Measurements from ENCODE around the gene CERKL. TPM values are rescaled to one million over a fixed set of nuclear protein-coding genes. Genes with fewer than 3 reads are reported as not detected.
"Not testable (repeated sequence)": the region's sequence is repeated elsewhere in the genome, so short reads cannot be mapped to it uniquely, and the experiment has no call there.

CERKL gene, protein sequence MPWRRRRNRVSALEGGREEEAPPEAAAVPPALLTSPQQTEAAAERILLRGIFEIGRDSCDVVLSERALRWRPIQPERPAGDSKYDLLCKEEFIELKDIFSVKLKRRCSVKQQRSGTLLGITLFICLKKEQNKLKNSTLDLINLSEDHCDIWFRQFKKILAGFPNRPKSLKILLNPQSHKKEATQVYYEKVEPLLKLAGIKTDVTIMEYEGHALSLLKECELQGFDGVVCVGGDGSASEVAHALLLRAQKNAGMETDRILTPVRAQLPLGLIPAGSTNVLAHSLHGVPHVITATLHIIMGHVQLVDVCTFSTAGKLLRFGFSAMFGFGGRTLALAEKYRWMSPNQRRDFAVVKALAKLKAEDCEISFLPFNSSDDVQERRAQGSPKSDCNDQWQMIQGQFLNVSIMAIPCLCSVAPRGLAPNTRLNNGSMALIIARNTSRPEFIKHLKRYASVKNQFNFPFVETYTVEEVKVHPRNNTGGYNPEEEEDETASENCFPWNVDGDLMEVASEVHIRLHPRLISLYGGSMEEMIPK
- total RNA-seq: under 1 TPM; 0.52 to 0.66 TPM

DNA sequence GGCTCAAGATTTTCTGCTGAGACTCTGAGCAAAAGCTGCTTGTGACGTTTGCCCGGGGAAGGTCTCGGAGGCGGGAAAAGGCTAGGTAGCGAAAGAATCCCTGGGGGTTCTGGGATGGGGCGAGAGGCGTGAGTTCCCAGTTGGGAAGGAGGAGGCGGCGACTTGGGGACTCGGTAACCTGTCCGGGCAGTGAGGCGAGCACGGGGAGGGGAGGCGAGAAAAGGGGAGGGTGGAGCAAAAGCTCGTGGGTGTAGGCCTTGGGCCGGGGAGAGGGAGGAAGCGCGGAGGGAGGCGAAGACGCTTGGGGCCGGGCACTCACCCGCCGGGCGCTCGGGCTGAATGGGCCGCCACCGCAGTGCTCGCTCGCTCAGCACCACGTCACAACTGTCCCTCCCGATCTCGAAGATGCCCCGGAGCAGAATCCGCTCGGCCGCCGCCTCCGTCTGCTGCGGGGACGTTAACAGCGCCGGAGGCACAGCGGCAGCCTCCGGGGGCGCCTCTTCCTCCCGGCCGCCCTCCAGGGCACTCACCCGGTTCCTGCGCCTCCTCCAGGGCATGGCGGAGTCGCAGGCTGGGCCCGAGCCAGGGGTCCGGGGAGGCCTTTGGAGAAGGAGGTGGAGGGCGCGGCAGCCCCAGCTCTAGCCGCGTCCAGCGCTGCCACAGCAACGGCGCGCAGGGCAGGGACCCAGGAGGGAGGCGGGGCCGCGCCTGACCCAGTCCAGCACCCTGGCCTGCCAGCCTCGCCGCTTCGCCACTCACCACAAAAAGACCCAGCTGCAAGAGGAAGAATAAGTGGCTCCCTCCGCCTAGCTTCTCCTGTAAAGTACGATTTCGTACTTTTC, at the start of gene CERKL:
Gene CERKL, minus strand, starts transcription at position 656 of the 842 bp plus-strand sequence. Its CDS starts 99 bp downstream, at position 557.
- peaks cover 8% of the 10 kb centered on the region for H3K4me1 ChIP-seq
- peak; percentile 41 to 69 (median 54) for DNase-seq
- intact Hi-C loops (cut with DNase I): no loop called here
- no peaks in the 10 kb centered on the region for H3K9me3 ChIP-seq
- 4% methylated on average over 47 to 70 of the region's 70 CpGs for WGBS, 2 donors
- H3K4me3 ChIP-seq: peak within 1 kb of the TSS in 1 of 2 donors; percentile 49
- no peak within 1 kb of the TSS for H3K27ac ChIP-seq
- H3K36me3 ChIP-seq (replicated peaks in 1 of 2; ENCODE audit: insufficient read depth in 1 of 2, low read depth in 2 of 2): no peaks in the 10 kb centered on the region
- peak; percentile 79 for ATAC-seq
- TF ChIP-seq POLR2A (IDR thresholded peaks at IDR 0.05): peak in 1 of 3 donors; percentile 33
- TF ChIP-seq, protein P1, sequence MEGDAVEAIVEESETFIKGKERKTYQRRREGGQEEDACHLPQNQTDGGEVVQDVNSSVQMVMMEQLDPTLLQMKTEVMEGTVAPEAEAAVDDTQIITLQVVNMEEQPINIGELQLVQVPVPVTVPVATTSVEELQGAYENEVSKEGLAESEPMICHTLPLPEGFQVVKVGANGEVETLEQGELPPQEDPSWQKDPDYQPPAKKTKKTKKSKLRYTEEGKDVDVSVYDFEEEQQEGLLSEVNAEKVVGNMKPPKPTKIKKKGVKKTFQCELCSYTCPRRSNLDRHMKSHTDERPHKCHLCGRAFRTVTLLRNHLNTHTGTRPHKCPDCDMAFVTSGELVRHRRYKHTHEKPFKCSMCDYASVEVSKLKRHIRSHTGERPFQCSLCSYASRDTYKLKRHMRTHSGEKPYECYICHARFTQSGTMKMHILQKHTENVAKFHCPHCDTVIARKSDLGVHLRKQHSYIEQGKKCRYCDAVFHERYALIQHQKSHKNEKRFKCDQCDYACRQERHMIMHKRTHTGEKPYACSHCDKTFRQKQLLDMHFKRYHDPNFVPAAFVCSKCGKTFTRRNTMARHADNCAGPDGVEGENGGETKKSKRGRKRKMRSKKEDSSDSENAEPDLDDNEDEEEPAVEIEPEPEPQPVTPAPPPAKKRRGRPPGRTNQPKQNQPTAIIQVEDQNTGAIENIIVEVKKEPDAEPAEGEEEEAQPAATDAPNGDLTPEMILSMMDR (IDR thresholded peaks at IDR 0.05): no peak
- no peaks in the 10 kb centered on the region for H3K27me3 ChIP-seq

DNA sequence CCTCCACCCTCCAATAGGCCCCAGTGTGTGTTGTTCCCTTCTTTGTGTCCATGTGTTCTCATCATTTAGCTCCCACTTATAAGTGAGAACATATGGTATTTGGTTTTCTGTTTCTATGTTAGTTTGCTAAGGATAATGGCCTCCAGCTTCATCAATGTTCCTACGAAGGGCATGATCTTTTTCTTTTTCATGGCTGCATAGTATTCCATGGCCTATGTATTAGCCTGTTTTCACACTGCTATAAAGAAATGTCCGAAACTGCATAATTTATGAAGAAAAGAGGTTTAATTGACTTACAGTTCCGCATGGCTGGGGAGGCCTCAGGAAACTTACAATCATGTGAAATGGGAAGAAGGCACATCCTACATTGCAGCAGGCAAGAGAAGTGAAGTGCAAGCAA, 45.6 kb upstream of the CERKL start:
- WGBS, 2 donors: 83 to 87% methylated on average over 3 of the region's 3 CpGs
- ATAC-seq: not testable (repeated sequence)

DNA sequence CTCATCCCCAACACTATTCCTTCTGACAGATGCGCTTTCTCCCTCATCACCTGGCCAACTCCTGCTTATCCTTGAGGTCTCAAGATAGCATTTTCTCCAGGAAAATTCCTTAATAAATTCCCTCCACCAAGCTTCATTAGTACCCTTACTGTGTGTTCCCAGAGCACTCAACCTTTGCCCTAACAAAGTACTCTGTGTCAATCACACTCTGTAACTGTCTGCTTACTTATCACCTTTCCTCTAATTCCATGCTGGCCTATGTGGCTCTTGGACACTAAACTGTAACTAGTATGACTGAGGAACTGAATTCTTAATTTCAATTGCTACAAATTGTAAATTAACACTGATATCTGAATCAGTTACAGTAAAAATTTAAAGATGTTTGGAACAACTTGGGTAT, 41.3 kb upstream of the CERKL start:
- Histone ChIP-seq H3K27me3 (no peaks in the 10 kb centered on the region), H3K27ac (no peak overlapping the region), H3K9me3 (no peaks in the 10 kb centered on the region), H3K36me3 (replicated peaks in 1 of 2; ENCODE audit: insufficient read depth in 1 of 2, low read depth in 2 of 2) (no peaks in the 10 kb centered on the region), H3K4me1 (no peaks in the 10 kb centered on the region), H3K4me3 (no peak overlapping the region)
- no peak for DNase-seq
- ATAC-seq: no peak
- intact Hi-C loops (cut with DNase I): no loop called here
- TF ChIP-seq, protein P1 (IDR thresholded peaks at IDR 0.05): no peak
- TF ChIP-seq POLR2A (IDR thresholded peaks at IDR 0.05): no peak
- 90 to 97% methylated on average over 1 of the region's 1 CpG for WGBS, 2 donors

More for the DNA sequence above, 45.6 kb upstream of the CERKL start:
- H3K4me3 ChIP-seq; H3K27ac ChIP-seq; H3K36me3 ChIP-seq (replicated peaks in 1 of 2; ENCODE audit: insufficient read depth in 1 of 2, low read depth in 2 of 2); H3K9me3 ChIP-seq; DNase-seq; H3K27me3 ChIP-seq; intact Hi-C loops (cut with DNase I); H3K4me1 ChIP-seq: not testable (repeated sequence)

DNA sequence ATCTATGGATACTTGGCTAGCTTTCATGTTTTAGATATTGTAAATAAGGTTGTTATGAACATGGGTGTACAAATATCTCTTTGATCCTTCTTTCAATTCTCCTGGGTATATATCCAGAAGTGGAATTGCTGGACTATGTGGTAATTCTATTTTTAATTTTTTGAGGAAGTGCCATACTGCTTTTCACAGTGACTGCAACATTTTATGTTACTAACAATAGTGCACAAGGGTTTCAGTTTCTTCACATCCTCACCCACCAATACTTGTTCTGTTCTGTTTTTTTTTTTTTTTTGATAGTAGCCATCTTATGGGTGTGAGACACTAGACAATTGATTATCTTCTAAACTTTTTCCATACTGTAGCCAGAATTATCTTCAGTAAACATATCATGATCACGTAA, 40.7 kb upstream of the CERKL start:
- intact Hi-C loops (cut with DNase I): no loop called here
- DNase-seq (no peak), ATAC-seq (no peak)
- Histone ChIP-seq H3K36me3 (replicated peaks in 1 of 2; ENCODE audit: insufficient read depth in 1 of 2, low read depth in 2 of 2) (no peaks in the 10 kb centered on the region), H3K4me3 (no peak overlapping the region), H3K27me3 (no peaks in the 10 kb centered on the region), H3K27ac (no peak overlapping the region), H3K9me3 (no peaks in the 10 kb centered on the region), H3K4me1 (no peaks in the 10 kb centered on the region)
- 53 to 69% methylated on average over 1 of the region's 1 CpG for WGBS, 2 donors
- TF ChIP-seq, protein P1 (IDR thresholded peaks at IDR 0.05): no peak
- TF ChIP-seq POLR2A (IDR thresholded peaks at IDR 0.05): no peak

DNA sequence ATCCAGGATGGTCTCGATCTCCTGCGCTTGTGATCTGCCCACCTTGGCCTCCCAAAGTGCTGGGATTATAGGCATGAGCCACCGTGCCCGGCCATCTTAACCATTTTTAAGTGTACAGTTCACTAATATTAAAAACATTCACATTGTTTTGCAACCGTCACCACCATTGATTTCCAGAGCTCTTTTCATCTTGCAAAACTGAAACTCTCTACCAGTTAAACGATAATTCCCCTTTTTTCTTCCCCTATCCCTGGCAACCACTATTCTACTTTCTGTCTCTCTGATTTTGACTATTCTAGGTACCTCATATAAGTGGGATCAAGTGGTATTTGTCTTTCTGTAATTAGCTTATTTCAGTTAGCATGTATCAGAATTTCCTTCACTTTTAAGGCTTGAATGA, 40.2 kb upstream of the CERKL start:
- DNase-seq (no peak), ATAC-seq (no peak)
- WGBS, 2 donors: 67 to 80% methylated on average over 6 of the region's 6 CpGs
- Histone ChIP-seq H3K4me3 (no peak overlapping the region), H3K9me3 (no peaks in the 10 kb centered on the region), H3K4me1 (no peaks in the 10 kb centered on the region), H3K27me3 (no peaks in the 10 kb centered on the region), H3K36me3 (replicated peaks in 1 of 2; ENCODE audit: insufficient read depth in 1 of 2, low read depth in 2 of 2) (no peaks in the 10 kb centered on the region), H3K27ac (no peak overlapping the region)
- no peak for TF ChIP-seq POLR2A (IDR thresholded peaks at IDR 0.05)
- TF ChIP-seq, protein P1 (IDR thresholded peaks at IDR 0.05): no peak
- intact Hi-C loops (cut with DNase I): no loop called here
